ENCODE results near the gene CXorf58.

CXorf58 gene

DNA sequence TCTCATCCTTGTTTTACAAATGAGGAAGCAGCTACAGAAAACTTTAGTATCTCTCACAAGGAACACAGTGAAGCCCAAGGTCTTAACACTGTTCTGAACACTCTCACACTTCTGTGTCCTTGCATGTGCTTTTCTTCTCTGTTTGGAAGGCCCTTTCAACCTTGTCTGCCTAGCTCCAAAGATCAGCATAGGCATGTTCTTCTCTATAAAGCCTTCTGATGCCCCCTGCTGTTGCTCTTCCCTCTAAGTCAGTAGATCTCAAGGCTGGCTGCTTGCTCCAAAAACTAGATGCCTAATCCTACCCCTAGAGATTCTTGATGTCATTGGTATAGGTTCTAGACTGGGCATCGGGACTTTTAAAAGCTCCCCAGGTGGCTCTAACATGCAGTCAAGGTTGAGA lies 6.0 kb upstream of the CXorf58 start:
- peak; percentile 69 for DNase-seq

DNA sequence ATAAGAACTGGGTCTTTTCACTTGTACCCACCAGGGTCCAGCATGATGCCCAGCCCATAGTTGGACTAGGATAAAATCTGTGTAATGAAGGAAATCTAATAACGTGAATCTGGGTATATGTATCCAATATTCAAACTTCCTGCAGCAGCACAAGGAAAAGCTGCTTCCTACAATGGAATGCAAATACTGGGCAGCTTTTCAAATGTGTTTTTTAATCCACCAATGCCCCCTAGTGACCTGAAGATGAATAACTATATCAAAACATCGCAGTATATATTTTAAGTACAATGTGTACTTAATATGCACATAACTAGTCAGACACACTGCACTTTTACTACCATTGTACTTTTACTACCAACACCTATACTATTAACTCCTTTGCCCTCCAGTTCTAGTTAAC lies 5.4 kb upstream of the CXorf58 start:
- peak; percentile 69 for DNase-seq

DNA sequence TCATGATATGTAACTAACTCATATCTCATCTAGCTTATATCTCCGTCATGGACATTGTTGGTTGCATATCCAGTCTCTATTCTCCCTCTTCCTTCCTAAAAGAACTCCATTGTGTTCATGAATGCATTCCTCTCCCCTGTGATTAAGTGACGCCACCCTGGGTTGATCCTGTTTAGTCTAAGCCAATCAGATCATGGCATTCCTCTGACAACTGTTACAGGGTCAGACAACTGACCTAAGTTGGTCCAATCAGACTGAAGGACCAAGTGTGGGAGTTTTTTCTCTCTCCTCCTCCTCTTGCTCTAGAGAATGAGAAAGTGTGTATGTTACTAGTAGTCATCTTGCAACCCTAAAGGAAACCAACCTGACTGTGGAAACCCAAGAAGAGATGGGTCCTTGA lies 3.7 kb upstream of the CXorf58 start:
- no peak for DNase-seq

DNA sequence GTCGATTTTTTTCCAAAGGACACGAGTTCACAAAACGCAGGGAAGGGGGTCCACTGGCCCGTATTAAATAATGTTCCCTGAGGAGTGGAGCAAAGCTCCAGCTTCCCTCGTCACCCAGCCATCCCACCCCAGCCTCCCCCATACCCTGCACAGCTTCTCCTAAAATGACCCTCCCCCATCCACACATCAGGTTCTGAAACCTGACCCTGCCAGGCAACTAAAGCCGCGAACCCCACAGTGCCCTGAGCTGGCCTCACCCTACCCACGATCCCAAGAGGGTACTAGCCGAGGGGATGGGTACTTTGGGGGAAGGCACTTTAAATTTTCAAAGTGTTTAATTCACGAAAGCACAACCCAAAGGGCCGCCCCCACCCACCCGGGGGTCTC lies 702 bp upstream of the CXorf58 start:
- no peak for DNase-seq

DNA sequence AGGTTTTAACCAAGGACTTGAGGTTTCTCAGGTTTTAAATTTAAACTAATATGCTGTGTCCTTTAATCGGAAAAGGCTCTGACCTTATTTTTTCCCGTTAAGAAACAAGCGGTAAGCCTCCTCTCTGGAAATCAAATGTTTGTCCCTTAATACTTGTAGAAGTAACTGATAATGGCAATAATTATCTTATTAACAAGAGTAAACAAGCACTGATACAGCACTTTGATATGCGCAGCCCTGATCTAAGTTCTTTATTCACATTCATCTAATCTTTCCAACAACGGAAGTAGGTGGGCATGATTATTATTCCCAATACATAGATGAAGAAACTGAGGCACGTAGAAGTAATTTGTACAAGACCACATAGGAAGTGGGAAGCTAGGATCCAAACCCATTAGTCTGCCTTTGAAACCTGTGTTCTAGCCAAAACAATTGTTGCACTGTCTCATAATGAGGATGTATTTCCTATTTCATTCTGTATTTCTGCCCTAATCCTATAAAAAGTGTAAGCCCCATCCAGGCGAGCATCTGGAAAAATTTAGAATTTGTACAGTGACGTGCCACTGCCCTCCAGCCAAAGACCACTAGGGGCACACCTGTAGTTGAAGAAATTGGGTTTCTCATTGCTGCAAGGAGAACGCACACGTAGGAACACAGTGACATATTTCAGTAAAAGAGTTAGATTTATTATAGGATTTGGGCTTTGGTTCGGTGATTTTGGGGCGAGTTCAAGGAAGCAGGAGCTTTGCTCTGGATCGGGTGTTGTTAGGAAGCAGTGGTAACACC lies 606 bp downstream of the CXorf58 start:
- DNase-seq: no peak

DNA sequence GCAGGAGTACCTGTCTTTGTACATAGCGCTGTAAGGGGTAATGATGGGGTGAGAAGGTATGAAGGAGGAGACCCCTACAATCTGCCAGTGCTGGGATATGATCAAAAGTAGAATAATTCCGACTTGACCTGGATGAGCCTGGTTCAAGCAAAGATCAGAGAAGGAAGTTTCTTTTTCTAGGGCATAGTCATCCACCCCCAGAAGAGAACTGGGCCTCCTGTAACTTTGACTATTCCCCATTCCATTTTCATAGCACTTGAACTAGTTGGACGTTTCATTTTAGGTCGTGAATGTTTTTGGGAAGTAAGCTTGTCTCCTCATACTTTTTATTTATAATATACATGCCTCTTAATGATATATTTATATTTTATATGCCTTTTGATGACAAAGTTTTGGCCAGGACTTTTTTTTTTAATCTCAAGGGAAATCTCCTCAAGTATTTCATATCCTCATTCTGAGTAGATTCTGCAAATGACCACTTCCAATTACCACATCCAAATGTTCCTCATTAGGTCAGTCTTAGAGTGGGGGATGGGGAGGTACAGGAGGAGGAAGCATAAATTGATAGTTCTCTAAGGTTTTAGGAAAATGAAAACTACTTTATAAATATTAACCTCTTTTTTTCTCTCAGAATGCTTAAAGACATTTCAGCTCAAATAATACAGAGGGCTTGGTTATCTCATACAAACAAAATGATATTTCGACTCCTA lies 3.5 kb downstream of the CXorf58 start:
- no peak for DNase-seq

DNA sequence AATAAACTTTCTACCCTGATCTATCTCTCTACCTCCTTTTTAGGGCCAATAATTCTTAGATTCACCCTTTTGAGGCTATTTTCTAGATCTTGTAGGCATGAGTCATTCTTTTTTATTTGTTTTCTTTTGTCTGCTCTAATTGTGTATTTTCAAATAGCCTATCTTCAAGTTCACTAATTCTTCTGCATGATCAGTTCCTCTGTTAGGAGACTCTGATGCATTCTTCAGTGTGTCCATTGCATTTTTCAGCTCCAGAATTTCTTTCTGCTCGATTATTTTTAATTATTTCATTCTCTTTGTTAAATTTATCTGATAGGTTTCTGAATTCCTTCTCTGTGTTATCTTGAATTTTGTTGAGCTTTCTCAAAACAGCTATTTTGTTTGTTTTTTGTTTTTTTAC lies 11.3 kb downstream of the CXorf58 start:
- DNase-seq: no peak

DNA sequence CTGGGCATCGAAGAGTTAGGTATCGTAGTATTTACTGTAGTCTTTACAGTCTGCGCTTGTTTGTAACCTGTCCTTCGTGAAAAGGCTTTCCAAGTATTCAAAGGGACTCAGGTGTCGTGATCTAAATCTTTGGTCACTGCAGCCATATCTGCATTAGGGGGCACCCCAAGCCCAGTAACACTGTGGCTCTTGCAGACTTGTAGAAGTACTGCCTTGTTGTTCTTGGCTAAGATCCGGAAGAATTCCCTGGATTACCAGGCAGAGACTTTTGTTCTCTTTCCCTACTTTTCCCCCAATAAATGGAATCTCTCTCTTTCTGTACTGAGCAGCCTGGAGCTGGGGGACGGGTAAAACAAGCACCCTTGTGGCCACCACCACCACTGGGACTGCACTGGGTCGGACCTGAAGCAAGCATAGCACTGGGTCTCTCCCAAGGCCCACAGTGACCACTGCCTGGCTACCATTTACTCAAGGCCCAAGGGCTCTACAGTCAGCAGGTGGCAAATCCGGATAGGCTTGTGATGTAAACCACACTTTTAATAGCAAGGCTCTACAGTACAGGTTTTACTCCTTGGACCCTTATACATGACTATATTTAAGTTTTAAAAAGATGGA lies 12.0 kb downstream of the CXorf58 start:
- no peak for DNase-seq

DNA sequence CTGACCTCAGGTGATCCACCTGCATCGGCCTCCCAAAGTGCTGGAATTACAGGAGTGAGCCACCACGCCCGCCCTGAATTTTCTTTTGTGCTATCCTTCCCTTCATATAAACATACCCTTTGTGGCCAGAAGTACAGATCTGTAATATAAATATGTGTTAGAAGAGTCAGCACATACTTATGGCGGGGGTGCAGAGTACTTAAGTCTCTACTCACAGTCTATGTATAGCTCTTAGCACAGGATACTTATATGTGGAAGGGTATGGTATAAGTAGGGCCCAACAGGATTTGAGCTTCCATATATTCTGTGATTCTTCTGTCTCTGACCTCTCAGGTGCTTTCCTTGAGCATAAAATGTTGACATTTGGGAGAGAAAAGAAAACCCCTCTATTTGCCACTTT lies 18.2 kb downstream of the CXorf58 start:
- no peak for DNase-seq

DNA sequence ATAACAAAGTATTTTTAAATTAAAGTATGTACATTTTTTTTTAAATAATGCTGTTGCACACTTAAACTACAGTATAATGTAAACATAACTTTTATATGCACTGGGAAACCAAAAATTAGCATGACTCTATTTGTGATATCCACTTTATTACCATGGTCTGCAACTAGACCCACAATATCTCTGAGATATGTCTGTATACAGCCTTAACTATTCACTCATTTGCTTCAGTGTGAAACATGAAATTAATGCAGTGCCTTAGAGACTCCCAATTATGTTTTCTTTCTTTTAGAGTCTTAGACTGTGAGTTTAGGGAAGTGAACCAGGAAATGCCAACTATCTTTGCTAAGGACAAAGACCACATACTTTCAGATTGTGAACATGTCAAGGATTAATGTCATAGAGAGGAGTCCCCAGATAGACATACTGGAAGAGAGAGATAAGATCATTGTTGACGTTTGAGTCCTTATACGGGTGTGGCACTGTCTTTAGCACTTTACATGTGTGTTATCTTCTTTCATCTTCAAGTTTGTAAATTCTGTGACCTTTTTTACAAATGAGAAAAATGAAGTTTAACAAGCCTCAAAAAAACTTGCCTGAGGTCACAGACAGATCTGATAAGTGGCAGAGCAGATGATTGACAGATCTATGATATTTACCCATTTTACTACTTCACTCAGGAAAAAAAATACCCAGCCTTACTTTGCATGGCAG lies 23.2 kb downstream of the CXorf58 start:
- DNase-seq: no peak

DNA sequence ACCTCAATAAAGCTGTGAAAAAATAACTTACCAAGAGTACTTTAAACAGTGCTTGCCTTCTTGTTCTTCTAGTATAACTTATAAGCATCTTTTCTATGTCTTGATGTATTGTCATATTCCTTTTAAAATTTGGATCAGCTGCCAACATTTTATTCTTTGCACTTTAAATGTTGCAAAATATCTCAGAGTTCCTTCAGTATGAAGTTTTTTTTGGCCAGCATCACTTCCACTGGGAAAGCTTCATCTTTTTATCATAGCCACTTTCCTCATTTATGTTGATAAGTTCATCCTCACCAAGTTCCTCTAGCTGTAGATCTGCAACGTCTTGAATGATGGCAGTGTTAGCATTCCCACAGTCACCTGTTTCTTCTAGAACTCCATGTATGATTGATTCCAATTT lies 24.2 kb downstream of the CXorf58 start:
- DNase-seq: no peak

DNA sequence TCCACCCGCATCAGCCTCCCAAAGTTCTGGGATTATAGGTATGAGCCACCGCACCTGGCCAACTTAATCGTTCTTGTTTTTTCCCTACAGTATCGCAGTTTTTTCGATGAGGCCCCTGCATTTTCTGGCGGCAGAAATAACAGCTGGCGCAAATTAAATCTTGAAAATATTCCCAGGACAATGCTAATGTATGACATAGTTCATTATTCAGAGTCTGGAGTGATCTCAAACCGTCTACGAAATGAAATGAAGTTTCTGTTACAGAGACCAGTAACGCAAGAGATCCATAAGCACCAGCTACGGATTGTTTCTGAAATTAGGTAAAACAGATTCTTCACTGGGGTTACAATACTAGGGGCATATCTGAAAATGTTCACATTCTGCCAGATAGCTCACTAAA lies 27.3 kb downstream of the CXorf58 start:
- no peak for DNase-seq

DNA sequence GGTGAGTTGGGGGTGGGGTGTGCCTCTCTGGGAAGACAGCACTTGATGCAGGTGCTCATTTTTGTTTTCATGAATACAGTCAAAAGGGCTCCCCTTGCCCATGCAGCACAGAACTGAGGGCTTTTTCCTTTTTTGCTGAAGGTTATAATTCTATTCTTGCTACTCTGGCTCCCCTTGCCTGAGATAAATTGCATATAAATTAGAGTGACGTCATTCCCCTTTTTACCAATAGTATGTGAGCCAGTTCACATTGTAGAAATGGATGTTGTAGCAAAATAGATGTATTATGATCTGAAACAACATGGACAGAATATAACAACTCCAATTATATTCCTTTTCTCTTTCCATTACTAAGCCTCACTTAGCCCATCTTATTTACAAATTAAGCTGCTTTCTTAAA lies 28.4 kb downstream of the CXorf58 start:
- no peak for DNase-seq

DNA sequence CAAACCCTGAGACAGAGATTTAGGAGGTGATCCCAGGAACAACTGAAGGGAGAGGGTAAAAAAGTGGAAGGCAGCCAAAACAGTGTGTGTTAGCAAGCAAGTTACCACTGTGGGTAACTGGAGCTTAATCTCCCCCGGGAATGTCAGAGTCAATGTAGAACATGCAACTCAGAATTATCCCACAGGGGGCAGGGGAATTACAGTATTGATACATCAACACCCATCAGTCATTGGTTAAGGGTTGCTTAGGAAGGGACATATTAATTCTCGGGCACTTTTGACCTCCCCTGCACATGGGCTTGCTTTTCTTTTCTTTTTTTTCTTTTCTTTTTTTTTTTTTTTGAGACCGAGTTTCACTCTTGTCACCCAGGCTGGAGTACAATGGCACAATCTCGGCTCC lies 29.3 kb downstream of the CXorf58 start:
- DNase-seq: no peak

DNA sequence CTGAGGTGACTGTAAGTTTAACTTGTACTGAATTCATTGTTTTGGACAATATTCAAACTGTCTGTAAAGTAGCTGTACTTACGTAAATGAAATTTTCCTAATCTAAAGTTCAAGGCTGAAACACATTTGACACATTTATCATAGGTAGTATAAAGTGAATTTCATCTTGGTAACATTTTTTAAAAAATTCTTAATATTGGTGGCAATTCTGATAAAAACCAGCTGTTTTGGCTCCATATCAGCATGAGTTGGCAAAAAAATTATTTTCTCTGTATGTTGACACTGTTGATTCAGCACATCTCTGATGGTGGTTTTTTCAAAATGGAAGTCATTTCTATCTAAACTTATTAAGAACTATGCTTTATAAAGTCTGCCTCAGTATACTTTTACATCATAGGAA lies 30.9 kb downstream of the CXorf58 start:
- no peak for DNase-seq

DNA sequence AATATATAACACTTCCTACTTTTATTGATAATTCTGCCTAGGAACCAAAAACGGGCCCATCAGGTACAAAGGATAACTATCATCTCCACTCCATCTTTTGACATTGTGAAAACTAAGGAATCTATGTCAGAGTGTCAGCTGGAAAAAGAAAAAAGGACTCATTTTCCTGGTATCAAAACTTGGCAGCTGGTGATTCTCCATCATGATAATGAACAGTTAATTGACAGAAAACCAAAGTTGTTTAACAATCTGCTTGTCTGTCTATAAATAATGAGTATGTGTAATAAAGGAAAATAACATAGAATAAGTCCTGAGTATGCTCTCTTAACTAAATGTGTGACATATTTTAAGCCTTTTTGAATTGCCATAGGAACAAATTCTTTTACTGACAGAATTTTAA lies 31.4 kb downstream of the CXorf58 start:
- DNase-seq: no peak

DNA sequence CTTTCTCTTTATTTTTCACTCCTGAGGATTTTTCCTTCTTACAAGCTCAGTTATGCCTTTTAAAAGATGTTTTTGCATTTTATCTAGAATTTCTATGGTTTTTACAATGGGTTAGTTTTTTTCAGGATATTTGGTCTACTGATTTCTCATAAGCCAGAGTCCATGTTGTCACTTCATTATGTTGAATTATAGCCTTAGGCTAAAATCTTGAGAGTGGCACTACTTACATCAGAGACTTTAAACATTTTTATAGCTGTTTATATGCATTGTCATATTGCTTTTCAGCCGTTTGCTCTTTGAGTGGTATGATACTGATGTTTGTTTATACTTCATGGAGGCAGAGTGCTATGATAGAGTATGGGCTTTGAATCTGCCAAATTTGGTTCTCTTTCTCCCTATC lies 36.4 kb downstream of the CXorf58 start:
- DNase-seq: no peak

DNA sequence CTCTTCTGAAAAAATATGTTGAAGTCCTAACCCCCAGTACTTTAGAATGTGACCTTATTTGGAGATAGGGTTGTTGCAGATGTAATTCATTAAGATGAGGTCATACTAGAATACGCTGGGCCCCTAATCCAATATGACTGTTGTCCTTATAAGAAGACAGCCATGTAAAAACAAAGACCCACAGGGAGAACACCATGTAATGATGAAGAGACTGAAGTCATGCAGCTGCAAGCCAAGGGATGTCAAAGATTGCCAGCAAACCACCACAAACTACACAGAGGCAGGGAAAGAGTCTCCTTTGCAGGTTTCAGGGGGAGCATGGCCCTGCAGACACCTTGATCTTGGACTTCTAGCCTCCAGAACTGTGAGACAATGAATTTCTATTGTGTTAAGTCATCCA lies 37.4 kb downstream of the CXorf58 start:
- DNase-seq: no peak

DNA sequence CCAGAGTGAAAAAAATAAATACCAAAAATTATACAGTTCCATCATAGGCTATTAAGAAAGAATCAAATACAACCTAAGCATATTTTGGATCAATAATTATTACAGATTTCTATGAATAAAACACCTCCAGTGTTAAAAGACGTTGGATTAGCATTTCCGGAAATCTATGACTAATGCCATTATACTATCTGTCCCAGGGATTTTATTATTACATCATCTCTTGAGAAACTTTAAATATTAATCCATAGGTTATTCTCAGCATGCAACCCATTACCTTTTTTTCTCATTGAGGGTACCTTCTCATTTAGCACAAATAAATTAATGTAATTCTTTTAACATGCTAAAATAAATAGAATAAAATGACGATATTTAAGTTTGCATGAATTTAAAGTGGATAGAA lies 44.6 kb downstream of the CXorf58 start:
- no peak for DNase-seq

DNA sequence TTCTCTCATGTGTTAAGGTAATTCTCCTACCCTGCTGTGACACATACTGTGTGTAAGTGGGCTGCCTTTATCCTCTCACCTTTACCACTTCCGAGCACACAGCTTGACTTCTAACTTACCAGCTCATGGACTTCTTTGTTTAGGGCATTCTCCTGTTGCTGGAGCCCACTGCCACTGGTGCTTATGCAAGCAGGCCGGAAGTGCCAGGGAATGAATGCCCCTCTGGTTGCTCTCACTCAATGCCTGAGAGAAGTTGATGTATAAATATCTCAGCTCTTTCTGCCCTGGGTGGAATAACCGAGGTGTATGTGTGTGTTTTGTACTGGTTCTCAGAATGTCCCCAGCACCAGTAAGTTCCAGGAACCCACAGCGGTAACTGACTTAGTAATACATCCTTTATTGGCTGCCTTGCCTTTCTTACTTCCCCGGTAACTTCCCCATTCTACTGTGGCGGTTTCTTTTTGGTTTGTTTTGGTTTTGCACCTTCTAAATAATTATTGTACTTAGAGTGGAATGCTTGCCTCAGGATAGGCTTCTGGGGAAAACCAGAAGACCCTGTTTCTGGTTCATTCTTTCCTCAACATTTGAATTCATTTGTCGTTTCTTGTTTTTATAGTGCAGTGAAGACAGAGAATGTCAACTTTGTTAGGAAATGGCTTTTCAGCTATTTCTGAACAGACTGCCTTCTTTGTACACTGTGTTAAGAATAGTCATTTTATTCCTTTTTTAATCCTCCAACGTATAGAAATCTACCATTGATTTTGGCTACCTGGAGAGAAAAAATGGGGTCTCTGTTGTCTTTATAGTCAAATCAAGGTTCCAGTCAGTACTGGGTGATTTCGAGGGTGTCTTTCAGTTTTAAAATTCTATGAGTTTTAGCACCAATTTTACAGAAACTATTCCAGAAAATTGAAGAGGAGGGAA lies 45.4 kb downstream of the CXorf58 start:
- peak; percentile 6 for DNase-seq

DNA sequence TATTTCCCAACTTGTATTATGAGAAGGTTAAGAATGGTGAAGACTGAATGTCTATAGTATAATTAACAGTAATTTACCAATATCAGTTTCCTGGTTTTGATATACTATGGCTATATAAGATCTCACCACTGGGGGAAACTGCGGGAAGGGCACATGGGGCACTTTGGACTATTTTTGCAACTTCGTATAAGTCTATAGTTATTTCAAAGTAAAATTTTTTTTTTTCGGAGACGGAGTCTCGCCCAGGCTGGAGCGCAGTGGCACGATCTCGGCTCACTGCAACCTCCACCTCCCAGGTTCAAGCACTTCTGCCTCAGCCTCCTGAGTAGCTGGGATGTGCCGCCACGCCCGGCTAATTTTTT lies 46.1 kb downstream of the CXorf58 start:
- no peak for DNase-seq

DNA sequence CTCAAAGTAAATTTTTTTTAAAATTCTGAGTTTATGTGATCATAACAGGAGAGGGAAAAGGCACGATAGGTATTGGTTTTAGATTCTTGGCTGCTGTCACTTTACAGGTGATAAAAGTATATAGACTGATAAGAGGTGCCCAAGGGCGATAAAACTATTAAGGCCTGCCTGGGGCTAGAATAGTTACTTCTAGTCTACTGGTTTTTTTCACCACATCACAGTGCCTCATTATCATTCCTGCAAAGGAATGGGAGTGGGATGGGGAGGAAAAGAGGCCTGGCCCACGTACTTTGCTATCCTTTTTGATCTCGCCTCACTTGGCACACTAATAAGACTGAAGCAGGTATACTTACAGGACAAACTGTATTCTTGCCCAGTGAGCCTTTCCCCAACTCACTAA lies 46.6 kb downstream of the CXorf58 start:
- DNase-seq: no peak

DNA sequence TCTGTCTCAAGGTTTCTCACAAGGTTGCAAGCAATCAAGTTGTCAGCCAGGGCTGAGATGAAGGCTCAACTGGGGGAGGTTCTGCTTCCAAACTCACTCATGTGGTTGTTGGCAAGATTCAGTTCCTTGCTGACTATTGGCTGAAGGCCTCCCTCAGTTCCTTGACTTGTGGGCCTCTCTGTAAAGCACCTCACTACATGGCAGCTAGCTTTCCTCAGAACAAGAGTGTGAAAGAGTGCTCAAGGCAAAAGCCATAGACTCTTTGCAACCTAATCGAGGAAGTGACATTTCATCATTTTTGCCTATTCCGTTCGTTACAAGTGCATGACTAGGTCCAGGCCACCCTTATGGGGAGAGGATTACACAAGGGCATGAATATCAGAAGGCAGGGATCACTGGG lies 52.0 kb downstream of the CXorf58 start:
- no peak for DNase-seq
